MM.1S (cell line): ENCODE results near the gene ADAMTS19.
A peak's percentile ranks its signal among the peaks of the same experiment; 100 is the strongest.

Source experiments
- DNase-seq: peaks from one replicate; pipeline ENCODE4 v3.0.0-alpha.2; 2015
- H2AFZ ChIP-seq: fragments of 300-600 bp; sonication (generic); 2 replicates; pipeline ENCODE4 v1.6.0; 2016; ENCODE audit warnings: antibody characterized with exemption, low read length
- H3F3A ChIP-seq: fragments of 300-600 bp; sonication (generic); 2 replicates; pipeline ENCODE4 v1.6.1; 2016; ENCODE audit warnings: mild to moderate bottlenecking, antibody characterized with exemption, low read length, moderate library complexity, mixed read lengths; ENCODE audit not compliant: insufficient read depth
- H3K27ac ChIP-seq: fragments of 300-600 bp; sonication (generic); 2 replicates; pipeline ENCODE4 v1.5.1; 2016; ENCODE audit warnings: mild to moderate bottlenecking, low read length
- H3K27me3 ChIP-seq: fragments of 300-600 bp; sonication (generic); replicated peaks from 2 replicates; pipeline ENCODE4 v1.6.0; 2016; ENCODE audit warnings: low read length; ENCODE audit not compliant: insufficient read depth
- H3K36me3 ChIP-seq: fragments of 300-600 bp; sonication (generic); replicated peaks from 2 replicates; pipeline ENCODE4 v1.6.1; 2016; ENCODE audit warnings: mild to moderate bottlenecking, low read length, mixed read lengths; ENCODE audit not compliant: insufficient read depth
- H3K4me1 ChIP-seq: fragments of 300-600 bp; sonication (generic); 2 replicates; pipeline ENCODE4 v1.6.1; 2016; ENCODE audit warnings: low read length, mixed read lengths
- H3K4me2 ChIP-seq: fragments of 300-600 bp; sonication (generic); 2 replicates; pipeline ENCODE4 v1.6.0; 2016; ENCODE audit warnings: low read depth, low read length
- H3K4me3 ChIP-seq: fragments of 300-600 bp; sonication (generic); 2 replicates; pipeline ENCODE4 v1.5.1; 2016; ENCODE audit warnings: low read length, mixed read lengths
- H3K79me2 ChIP-seq: fragments of 300-600 bp; sonication (generic); 2 replicates; pipeline ENCODE4 v1.6.1; 2016; ENCODE audit warnings: mixed run types, low read length, mixed read lengths
- H3K9ac ChIP-seq: fragments of 300-600 bp; sonication (generic); 2 replicates; pipeline ENCODE4 v1.6.1; 2016; ENCODE audit warnings: low read length, mixed read lengths
- H3K9me2 ChIP-seq: fragments of 300-600 bp; sonication (generic); replicated peaks from 2 replicates; pipeline ENCODE4 v1.6.1; 2016; ENCODE audit warnings: mild to moderate bottlenecking, low read length, mixed read lengths; ENCODE audit not compliant: insufficient read depth
- H3K9me3 ChIP-seq: fragments of 300-600 bp; sonication (generic); replicated peaks from 2 replicates; pipeline ENCODE4 v1.6.1; 2016; ENCODE audit warnings: mild to moderate bottlenecking, low read length, mixed read lengths; ENCODE audit not compliant: insufficient read depth
- H4K20me1 ChIP-seq: fragments of 300-600 bp; sonication (generic); 2 replicates; pipeline ENCODE4 v1.6.1; 2016; ENCODE audit warnings: mild to moderate bottlenecking, low read length, moderate library complexity, mixed read lengths; ENCODE audit not compliant: insufficient read depth
- CTCF ChIP-seq: fragments of 300-600 bp; sonication (generic); IDR thresholded peaks from 2 replicates; pipeline ENCODE4 v1.5.1; 2016; ENCODE audit warnings: antibody characterized with exemption, low read length, mixed read lengths
- EZH2 ChIP-seq: fragments of 300-600 bp; sonication (generic); optimal IDR thresholded peaks from 2 replicates; pipeline ENCODE3; 2017; ENCODE audit warnings: low read depth, mild to moderate bottlenecking, antibody characterized with exemption, low read length, mixed read lengths
- EZH2phosphoT487 ChIP-seq: fragments of 300-600 bp; sonication (generic); IDR thresholded peaks from 2 replicates; pipeline ENCODE4 v1.6.1; 2018; ENCODE audit warnings: antibody characterized with exemption, low read length

The ADAMTS19 gene

GRCh38 chr5:129616517-129616916 is 156.4 kb downstream of the ADAMTS19 start:
- H3F3A ChIP-seq, result no peaks in the 10 kb centered on the region
- H3K4me2 ChIP-seq, result no peak overlapping the region
- no peaks in the 10 kb centered on the region for H3K27me3 ChIP-seq
- no peaks in the 10 kb centered on the region for H4K20me1 ChIP-seq
- TF ChIP-seq EZH2phosphoT487 (no peak), EZH2 (no peak), CTCF (no peak)
- no peak overlapping the region for H3K9ac ChIP-seq
- DNase-seq, result no peak
- no peak overlapping the region for H2AFZ ChIP-seq
- H3K9me3 ChIP-seq, result no peaks in the 10 kb centered on the region
- H3K4me1 ChIP-seq, result no peaks in the 10 kb centered on the region
- no peaks in the 10 kb centered on the region for H3K9me2 ChIP-seq
- no peak overlapping the region for H3K4me3 ChIP-seq
- H3K36me3 ChIP-seq, result no peaks in the 10 kb centered on the region
- H3K27ac ChIP-seq, result no peak overlapping the region
- H3K79me2 ChIP-seq, result no peaks in the 10 kb centered on the region

- no peak overlapping the region for H2AFZ ChIP-seq
- TF ChIP-seq EZH2phosphoT487 (no peak), EZH2 (no peak), CTCF (no peak)
Observed at GRCh38 chr5:129617206-129617605, 157.1 kb downstream of the ADAMTS19 start.

GRCh38 chr5:129619782-129620181 is 159.7 kb downstream of the ADAMTS19 start:
- Histone ChIP-seq H3F3A (no peaks in the 10 kb centered on the region), H3K27ac (no peak overlapping the region), H3K9ac (no peak overlapping the region), H3K9me3 (no peaks in the 10 kb centered on the region), H2AFZ (peak overlapping the region; percentile 56), H3K4me3 (peak overlapping the region; percentile 43), H3K79me2 (no peaks in the 10 kb centered on the region), H3K4me1 (peaks cover 6% of the 10 kb centered on the region; the same call in 1 of the 2 replicates), H3K4me2 (peak overlapping the region; percentile 57), H3K36me3 (no peaks in the 10 kb centered on the region), H3K27me3 (no peaks in the 10 kb centered on the region), H3K9me2 (no peaks in the 10 kb centered on the region), H4K20me1 (no peaks in the 10 kb centered on the region)
- DNase-seq, result peak; percentile 20
- TF ChIP-seq EZH2 (no peak), EZH2phosphoT487 (no peak), CTCF (no peak)

More at GRCh38 chr5:129617206-129617605, 157.1 kb downstream of the ADAMTS19 start:
- Histone ChIP-seq H3K4me2 (no peak overlapping the region), H3K27ac (no peak overlapping the region), H3K9me2 (no peaks in the 10 kb centered on the region), H3K4me3 (no peak overlapping the region), H3K79me2 (no peaks in the 10 kb centered on the region), H3K4me1 (peaks cover 2% of the 10 kb centered on the region; the same call in 1 of the 2 replicates), H3K9me3 (no peaks in the 10 kb centered on the region), H4K20me1 (no peaks in the 10 kb centered on the region), H3F3A (no peaks in the 10 kb centered on the region), H3K9ac (no peak overlapping the region), H3K27me3 (no peaks in the 10 kb centered on the region), H3K36me3 (no peaks in the 10 kb centered on the region)
- DNase-seq, result no peak
